Trophoblast cell (in vitro differentiated cells and primary cell): ENCODE results near the gene LDAF1.

Experiments
- DNase-seq, 2 donors: peaks; one replicate each; pipeline ENCODE4 v3.0.0-alpha.2; 2016
- H2AFZ ChIP-seq: 2 replicates; pipeline ENCODE4 v1.6.1; 2013; ENCODE audit warnings: low read length, moderate library complexity, mild to moderate bottlenecking; ENCODE audit not compliant: insufficient read depth, poor library complexity
- H2AK5ac ChIP-seq: 2 replicates; pipeline ENCODE4 v1.6.1; 2013; ENCODE audit warnings: mild to moderate bottlenecking, low read length
- H2BK120ac ChIP-seq: 2 replicates; pipeline ENCODE4 v1.6.1; 2013; ENCODE audit warnings: low read length, mild to moderate bottlenecking, moderate library complexity; ENCODE audit not compliant: insufficient read depth, poor library complexity
- H2BK12ac ChIP-seq: 2 replicates; pipeline ENCODE4 v1.6.1; 2013; ENCODE audit warnings: mild to moderate bottlenecking, low read length, moderate library complexity
- H2BK5ac ChIP-seq: 2 replicates; pipeline ENCODE4 v1.6.1; 2013; ENCODE audit warnings: low read length, low read depth, moderate library complexity, mild to moderate bottlenecking; ENCODE audit not compliant: poor library complexity
- H3K14ac ChIP-seq: 2 replicates; pipeline ENCODE4 v1.6.1; 2013; ENCODE audit warnings: mild to moderate bottlenecking, low read length
- H3K18ac ChIP-seq: 2 replicates; pipeline ENCODE4 v1.6.1; 2013; ENCODE audit warnings: mild to moderate bottlenecking, low read length
- H3K23ac ChIP-seq: 2 replicates; pipeline ENCODE4 v1.6.1; 2013; ENCODE audit warnings: low read length
- H3K27ac ChIP-seq: 2 replicates; pipeline ENCODE4 v1.5.1; 2013; ENCODE audit warnings: low read depth, mild to moderate bottlenecking, inconsistent platforms, low read length, moderate library complexity
- H3K27me3 ChIP-seq: 2 replicates; pipeline ENCODE4 v1.6.1; 2013; ENCODE audit warnings: inconsistent platforms, mild to moderate bottlenecking, low read length, moderate library complexity; ENCODE audit not compliant: insufficient read depth
- H3K36me3 ChIP-seq, 2 experiments: 1 replicate in 1 of 2; 2 replicates in 1 of 2; pipeline ENCODE4 v1.6.1; 2013; ENCODE audit warnings: low read length in 2 of 2, mild to moderate bottlenecking in 2 of 2, moderate library complexity in 1 of 2; ENCODE audit not compliant: insufficient read depth in 2 of 2, control insufficient read depth in 1 of 2
- H3K4ac ChIP-seq: 2 replicates; pipeline ENCODE4 v1.6.1; 2013; ENCODE audit warnings: low read depth, mild to moderate bottlenecking, low read length, moderate library complexity
- H3K4me1 ChIP-seq, 2 experiments: 1 replicate in 1 of 2; 2 replicates in 1 of 2; pipeline ENCODE4 v1.6.1; 2013; ENCODE audit warnings: low read length in 2 of 2, mild to moderate bottlenecking in 2 of 2, moderate library complexity in 1 of 2; ENCODE audit not compliant: insufficient read depth in 2 of 2, control insufficient read depth in 1 of 2
- H3K4me2 ChIP-seq: 2 replicates; pipeline ENCODE4 v1.6.1; 2013; ENCODE audit warnings: inconsistent platforms, mild to moderate bottlenecking, low read length, moderate library complexity
- H3K4me3 ChIP-seq: 2 replicates; pipeline ENCODE4 v1.5.1; 2013; ENCODE audit warnings: mild to moderate bottlenecking, low read depth, low read length, inconsistent platforms
- H3K79me1 ChIP-seq: one replicate; pipeline ENCODE4 v1.6.1; 2013; ENCODE audit warnings: low read length
- H3K79me2 ChIP-seq: 2 replicates; pipeline ENCODE4 v1.6.1; 2013; ENCODE audit warnings: low read length, mild to moderate bottlenecking; ENCODE audit not compliant: control insufficient read depth, insufficient read depth, poor library complexity
- H3K9ac ChIP-seq: 2 replicates; pipeline ENCODE4 v1.6.1; 2013; ENCODE audit warnings: mild to moderate bottlenecking, low read length
- H3K9me3 ChIP-seq: 2 replicates; pipeline ENCODE4 v1.6.1; 2013; ENCODE audit warnings: low read depth, mild to moderate bottlenecking, control low read depth, inconsistent platforms, low read length; ENCODE audit not compliant: insufficient read depth
- H4K12ac ChIP-seq: 2 replicates; pipeline ENCODE4 v1.6.1; 2013; ENCODE audit warnings: low read depth, mild to moderate bottlenecking, low read length, moderate library complexity
- H4K8ac ChIP-seq: 2 replicates; pipeline ENCODE4 v1.6.1; 2013; ENCODE audit warnings: low read depth, mild to moderate bottlenecking, low read length, moderate library complexity
- H4K91ac ChIP-seq: one replicate; pipeline ENCODE4 v1.6.1; 2013; ENCODE audit warnings: low read depth, mild to moderate bottlenecking, low read length, moderate library complexity
- WGBS: extraction: QIAGEN DNeasy Blood & Tissue Kit; methylation state at CpG from one replicate; pipeline ENCODE4 v1.1.7; 2013; ENCODE audit warnings: missing lambda C conversion rate; ENCODE audit not compliant: insufficient read length, insufficient coverage; ENCODE audit errors: extremely low coverage; 5-methylcytosine and 5-hydroxymethylcytosine counted together

Gene LDAF1

GRCh38 chr16:21199607-21200218, 41.2 kb downstream of the LDAF1 start:
- Histone ChIP-seq H3K4me1 (peaks cover 13 to 17% of the 10 kb centered on the region in 2 experiments), H3K23ac (no peak overlapping the region), H2BK5ac (no peak overlapping the region), H2BK120ac (no peak overlapping the region), H3K4me3 (no peak overlapping the region), H2BK12ac (no peak overlapping the region), H3K9ac (no peak overlapping the region), H4K8ac (no peak overlapping the region), H2AFZ (no peak overlapping the region), H3K4ac (no peak overlapping the region), H3K14ac (no peak overlapping the region), H2AK5ac (no peak overlapping the region), H3K18ac (no peak overlapping the region), H3K79me1 (no peaks in the 10 kb centered on the region), H4K91ac (no peak overlapping the region), H3K9me3 (no peaks in the 10 kb centered on the region), H4K12ac (no peak overlapping the region), H3K27ac (no peak overlapping the region), H3K27me3 (no peaks in the 10 kb centered on the region), H3K79me2 (no peaks in the 10 kb centered on the region), H3K36me3 (no peaks in the 10 kb centered on the region), H3K4me2 (no peak overlapping the region)
- no CpG with 5 or more reads among the region's 5 CpGs for WGBS
- no peak for DNase-seq

DNA sequence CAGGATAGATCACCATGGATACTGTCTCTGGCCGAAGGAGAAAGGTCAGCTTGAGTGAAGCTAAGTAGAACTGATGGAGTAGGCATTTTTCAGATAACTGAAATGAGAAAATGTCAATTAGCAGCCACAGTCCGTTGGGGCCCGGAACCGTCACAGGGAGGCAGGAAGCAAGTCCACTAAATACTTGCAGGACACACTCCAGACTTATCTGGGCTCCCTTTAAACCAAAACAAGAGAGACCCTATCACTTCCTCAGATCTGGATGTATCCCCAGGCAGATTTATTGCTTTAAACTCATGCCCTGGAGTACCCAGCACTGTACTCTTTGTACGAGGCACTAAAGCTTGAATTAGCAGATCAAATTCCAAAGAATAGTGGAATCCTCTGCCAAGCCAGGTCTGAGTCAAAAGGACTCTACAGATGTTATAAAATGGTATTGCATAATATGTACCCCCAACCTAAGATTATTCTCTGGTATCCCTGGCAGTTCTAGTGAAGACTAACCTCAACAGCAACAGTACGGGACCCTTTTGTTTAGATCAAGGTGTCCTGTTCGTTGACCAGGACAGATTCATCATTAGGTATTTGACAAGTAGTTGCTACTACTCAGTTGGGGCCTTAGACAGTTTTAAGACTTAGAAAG, 44.8 kb downstream of the LDAF1 start:
- no peak overlapping the region for H3K14ac ChIP-seq
- H2BK12ac ChIP-seq: no peak overlapping the region
- no peaks in the 10 kb centered on the region for H3K9me3 ChIP-seq
- WGBS: no CpG with 5 or more reads among the region's 7 CpGs
- no peak overlapping the region for H3K27ac ChIP-seq
- no peak overlapping the region for H3K4me2 ChIP-seq
- no peak overlapping the region for H2AFZ ChIP-seq
- H3K79me1 ChIP-seq: no peaks in the 10 kb centered on the region
- H4K12ac ChIP-seq: no peak overlapping the region
- no peak overlapping the region for H2AK5ac ChIP-seq
- H3K4me1 ChIP-seq: peaks cover 13 to 18% of the 10 kb centered on the region in 2 experiments
- DNase-seq: no peak
- no peak overlapping the region for H3K9ac ChIP-seq
- no peak overlapping the region for H2BK120ac ChIP-seq
- H3K18ac ChIP-seq: no peak overlapping the region
- no peak overlapping the region for H3K4ac ChIP-seq
- no peaks in the 10 kb centered on the region for H3K36me3 ChIP-seq
- no peaks in the 10 kb centered on the region for H3K79me2 ChIP-seq
- no peak overlapping the region for H3K23ac ChIP-seq
- H3K4me3 ChIP-seq: no peak overlapping the region
- H4K8ac ChIP-seq: no peak overlapping the region
- no peak overlapping the region for H4K91ac ChIP-seq
- H3K27me3 ChIP-seq: no peaks in the 10 kb centered on the region
- no peak overlapping the region for H2BK5ac ChIP-seq

DNA sequence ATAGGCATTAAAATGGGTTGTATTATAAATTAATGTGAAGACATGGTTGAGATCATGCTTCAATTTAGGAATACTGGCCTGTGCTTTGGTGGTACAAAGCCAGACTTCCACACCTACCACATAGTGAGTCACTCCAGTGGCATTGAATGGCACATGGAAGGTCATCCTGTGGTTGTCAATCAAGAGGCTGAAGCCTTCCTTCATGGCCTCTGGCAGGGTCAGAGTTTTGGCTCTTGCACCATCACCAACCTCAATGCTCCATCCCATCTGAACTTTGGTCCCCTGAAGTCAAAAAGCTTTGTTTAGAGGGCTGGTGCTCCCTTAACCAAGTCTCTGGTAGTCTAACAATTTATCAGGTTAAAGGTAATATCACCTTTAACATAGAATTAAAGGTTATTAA, 46.8 kb downstream of the LDAF1 start:
- Histone ChIP-seq H3K4ac (no peak overlapping the region), H3K79me1 (no peaks in the 10 kb centered on the region), H2BK5ac (no peak overlapping the region), H3K18ac (no peak overlapping the region), H3K36me3 (no peaks in the 10 kb centered on the region), H3K4me1 (peaks cover 6 to 11% of the 10 kb centered on the region in 2 experiments), H3K9ac (no peak overlapping the region), H4K12ac (no peak overlapping the region), H3K27me3 (no peaks in the 10 kb centered on the region), H3K14ac (no peak overlapping the region), H2BK120ac (no peak overlapping the region), H3K9me3 (no peaks in the 10 kb centered on the region), H3K27ac (no peak overlapping the region), H2AFZ (no peak overlapping the region), H4K91ac (no peak overlapping the region), H3K4me3 (no peak overlapping the region), H2AK5ac (no peak overlapping the region), H3K79me2 (no peaks in the 10 kb centered on the region), H3K23ac (no peak overlapping the region), H4K8ac (no peak overlapping the region), H3K4me2 (no peak overlapping the region), H2BK12ac (no peak overlapping the region)
- no peak for DNase-seq

DNA sequence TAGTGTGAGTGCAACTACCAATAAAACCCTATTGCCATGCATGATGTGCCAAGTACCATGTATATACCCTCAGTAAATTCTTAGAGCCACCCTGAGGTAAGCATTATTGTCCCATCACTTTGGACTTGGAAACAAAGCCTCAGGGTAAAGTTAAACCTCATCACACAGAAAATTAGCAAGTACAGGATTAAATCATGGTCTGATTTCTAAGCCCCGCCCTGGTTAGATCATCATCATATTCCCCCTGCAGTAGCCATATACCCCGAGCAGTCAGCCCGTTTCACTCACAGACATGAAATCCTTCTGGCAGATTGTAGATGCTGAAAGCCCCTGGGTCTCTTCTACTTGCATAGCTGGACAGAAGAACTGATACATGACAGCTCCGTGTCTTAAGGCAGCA, 48.1 kb downstream of the LDAF1 start:
- no peak overlapping the region for H3K4ac ChIP-seq
- no peak overlapping the region for H3K23ac ChIP-seq
- H4K8ac ChIP-seq: no peak overlapping the region
- H2AK5ac ChIP-seq: no peak overlapping the region
- no peaks in the 10 kb centered on the region for H3K27me3 ChIP-seq
- H3K4me1 ChIP-seq: peaks cover 6 to 11% of the 10 kb centered on the region in 2 experiments
- no peak overlapping the region for H3K4me2 ChIP-seq
- H3K79me1 ChIP-seq: no peaks in the 10 kb centered on the region
- H2BK120ac ChIP-seq: no peak overlapping the region
- no peak overlapping the region for H3K14ac ChIP-seq
- no peak overlapping the region for H2AFZ ChIP-seq
- H3K18ac ChIP-seq: no peak overlapping the region
- no peak overlapping the region for H4K91ac ChIP-seq
- H3K4me3 ChIP-seq: no peak overlapping the region
- H2BK12ac ChIP-seq: no peak overlapping the region
- no peaks in the 10 kb centered on the region for H3K79me2 ChIP-seq
- no peak for DNase-seq
- H3K27ac ChIP-seq: no peak overlapping the region
- H2BK5ac ChIP-seq: no peak overlapping the region
- H3K36me3 ChIP-seq: no peaks in the 10 kb centered on the region
- no peak overlapping the region for H4K12ac ChIP-seq
- no CpG with 5 or more reads among the region's 4 CpGs for WGBS
- H3K9me3 ChIP-seq: no peaks in the 10 kb centered on the region
- H3K9ac ChIP-seq: no peak overlapping the region
